NCI-H1417 treated with DMSO at 0.1 percent for 48 hours (cell line): ENCODE measurements around the gene CCDC116.
"Not testable (repeated sequence)": the region's sequence is repeated elsewhere in the genome, so short reads cannot be mapped to it uniquely, and the experiment has no call there.

ENCODE experiments used
- DNase-seq: peaks from one replicate; lab custom pipeline; 2025; lab: John Stamatoyannopoulos, UW

Gene CCDC116

DNA sequence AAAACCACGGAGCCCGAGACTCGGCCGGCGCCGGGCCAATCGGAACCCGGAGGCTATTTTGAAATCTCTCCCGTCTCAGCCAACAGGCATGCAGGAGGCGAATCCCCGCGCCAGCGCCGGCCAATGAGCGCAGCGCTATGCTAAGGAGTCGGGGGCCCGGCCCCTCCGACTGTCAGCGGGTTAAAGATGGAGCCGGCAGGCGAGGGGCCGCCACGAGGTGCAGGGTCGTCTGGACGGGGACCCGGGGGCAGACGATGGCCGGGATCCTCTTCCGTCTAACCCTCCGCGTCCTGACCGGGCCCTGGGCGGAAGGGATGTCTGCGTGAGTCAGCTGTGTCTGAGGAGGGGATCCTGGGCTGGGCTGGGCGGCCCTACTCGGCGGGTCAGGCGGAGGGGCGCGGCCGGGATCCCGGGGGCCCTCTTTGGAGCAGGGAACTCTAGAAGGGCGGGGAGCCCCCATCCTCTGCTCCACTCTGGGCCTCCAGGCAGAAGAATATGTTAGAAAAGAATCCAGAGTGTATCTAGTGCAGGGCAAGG is 19.5 kb downstream of the CCDC116 start:
- DNase-seq = peak; percentile 10

DNA sequence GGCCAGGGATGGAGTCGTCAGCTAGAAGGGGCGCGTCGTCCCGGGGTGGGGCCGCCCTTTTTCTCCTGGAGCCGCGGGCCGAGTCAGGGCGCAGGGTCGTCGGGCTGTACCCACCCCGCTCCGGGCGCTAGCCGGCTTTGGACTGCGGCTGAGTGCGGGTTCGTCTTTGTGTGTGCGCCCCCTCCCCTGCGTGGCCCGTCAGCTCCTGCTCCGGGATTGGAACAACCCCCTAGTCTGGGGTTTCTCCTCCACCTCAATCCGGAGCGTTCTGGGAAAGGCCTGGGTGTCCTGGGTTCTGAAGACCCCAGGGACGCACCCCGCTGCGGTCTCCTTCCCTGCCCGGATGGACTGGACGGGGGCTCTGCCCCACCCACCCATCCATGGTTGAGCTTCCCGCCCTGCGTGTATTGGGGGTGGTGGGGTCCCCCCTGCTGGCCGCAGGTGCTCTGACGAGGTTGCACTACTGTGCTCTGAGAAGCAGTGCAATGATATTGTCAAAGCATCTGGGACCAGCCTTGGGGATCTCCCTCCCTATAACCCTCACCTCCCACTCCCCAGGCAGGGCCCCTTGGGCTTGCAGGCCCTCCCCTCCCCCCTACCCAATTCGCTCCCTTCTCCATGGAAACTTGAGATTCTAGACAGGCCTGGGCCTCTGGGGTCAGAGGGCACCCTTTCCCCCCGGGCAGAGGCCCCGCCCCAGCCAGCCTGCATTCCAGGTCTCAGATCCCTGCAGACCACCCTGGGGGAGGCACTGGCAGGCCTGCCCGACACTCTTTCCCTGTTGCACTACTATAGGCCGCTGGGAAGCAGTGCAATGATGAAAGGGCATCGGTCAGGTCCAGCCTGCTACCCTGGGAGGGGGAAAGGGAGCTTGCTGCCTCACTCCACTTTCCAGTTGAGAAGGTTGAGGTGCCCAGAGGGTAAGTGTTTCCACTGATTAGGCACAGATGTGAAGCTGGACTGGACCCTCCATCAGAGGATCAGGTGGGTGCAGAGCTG is 20.3 kb downstream of the CCDC116 start:
- no peak for DNase-seq

DNA sequence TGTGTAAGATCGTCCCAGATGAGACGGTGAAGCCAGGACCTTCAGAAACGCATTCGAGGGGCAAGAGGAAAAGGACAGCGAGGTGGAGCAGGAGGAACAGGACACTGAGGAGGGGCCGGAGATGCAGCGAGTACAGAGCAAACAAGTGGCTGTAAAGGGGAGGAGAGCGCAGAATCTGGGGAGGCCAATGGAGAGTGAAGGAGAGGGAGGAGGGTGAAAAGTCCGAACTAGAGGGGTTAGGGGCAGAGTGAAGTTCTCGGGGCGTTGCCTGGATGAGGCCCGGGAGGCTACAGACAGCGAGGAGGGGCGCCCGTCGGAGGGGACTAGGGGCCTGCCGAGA is 24.4 kb downstream of the CCDC116 start:
- no peak for DNase-seq

DNA sequence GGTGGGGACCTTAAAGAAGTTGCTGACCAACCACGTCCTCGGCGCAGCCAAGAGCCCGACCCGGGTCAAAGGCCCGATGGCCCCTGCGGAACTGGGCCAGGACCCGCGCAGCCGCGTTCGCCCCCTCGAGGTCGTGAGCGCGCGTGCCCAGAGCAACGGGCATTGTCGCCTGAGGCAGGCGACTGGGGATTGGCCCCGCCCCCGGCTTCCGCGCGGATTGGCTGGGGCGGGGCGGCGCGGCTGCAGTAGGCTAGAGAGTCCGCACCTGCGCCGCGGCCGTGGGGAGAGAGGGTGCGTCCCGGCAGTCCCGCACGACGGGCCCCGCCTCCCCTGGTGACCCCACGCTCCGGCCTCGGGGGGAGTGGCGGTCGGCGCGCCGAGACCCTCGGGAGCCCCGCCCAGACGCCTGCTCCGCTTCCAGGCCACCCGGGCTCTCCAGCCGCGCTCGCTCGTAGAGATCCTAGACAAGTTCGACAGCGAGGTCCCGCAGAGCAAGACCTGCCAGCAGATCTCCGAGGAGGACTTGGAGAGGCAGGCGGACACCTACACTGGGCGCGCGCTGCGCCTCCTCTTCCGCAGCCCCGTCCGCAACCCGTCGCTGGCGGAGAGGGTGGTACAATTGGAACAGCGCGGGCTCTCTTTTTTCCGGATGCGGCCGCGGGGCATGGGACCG is 24.9 kb downstream of the CCDC116 start:
- peak; percentile 26 for DNase-seq

DNA sequence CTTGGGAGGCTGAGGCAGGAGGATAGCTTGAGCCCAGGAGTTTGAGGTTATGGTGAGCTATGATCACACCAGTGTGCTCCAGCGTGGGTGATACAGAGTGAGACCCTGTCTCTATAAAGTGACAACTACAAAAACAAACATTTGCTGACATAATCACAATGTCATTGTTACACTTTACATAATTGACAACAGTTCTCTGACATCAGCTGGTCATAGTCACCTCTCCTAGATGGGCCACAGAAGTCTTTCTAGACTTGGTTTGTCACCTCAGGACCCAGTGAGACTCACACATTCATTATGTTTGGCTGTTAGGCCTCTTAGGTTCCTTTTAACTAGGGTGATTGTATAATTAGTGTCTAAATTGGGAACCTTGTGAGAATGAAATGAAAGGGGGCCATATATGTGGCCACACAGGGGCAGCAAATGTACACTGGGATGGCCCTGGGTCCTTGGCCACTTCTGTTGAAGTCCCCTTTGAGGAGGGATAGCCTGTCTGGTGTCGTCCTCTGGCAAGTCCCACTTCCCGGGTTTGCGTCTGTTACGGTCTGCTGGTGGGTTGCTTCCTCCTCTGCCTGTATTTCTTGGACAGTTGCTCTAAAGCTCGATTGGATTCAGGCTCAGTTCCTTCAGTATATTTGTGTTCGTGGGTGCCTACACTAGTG is 27.4 kb downstream of the CCDC116 start:
- no peak for DNase-seq

DNA sequence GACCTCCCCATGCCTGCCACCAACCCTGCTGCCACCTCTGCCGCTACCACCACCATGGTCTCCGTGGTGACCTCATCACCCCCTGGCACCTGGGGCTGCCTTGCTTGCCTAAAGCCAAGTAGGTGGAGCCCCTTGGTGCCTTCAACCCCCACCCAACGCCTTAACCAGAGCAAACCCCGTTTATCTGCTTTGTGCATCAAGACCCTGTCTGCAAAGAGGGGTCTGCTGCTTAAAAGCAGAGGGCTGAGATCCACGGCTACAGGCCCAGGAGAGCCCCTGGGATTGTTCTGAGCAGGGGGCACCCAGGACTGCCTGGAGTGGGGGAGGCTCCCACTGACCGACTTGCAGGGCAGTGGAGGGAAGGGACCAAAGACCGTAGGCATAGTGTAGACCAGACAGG is 28.3 kb downstream of the CCDC116 start:
- DNase-seq = no peak

DNA sequence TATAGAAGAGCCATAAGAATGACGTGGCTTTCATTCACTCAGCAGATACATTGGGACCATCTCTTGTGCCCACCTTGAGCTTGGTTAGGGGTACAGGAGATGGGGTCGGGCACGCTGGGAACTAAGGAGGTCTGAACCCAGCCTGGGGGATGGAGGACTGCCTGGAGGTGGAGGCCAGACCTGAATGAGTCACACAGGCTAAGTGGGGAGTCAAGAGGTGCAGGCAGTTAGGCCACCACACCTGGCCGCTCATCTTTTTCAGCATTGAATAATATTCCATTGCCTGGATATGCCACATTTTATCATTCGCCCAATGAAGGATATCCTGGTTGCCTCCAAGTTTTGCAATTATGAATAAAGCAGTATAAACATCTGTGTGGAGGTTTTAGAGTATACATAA is 29.4 kb downstream of the CCDC116 start:
- DNase-seq = no peak

DNA sequence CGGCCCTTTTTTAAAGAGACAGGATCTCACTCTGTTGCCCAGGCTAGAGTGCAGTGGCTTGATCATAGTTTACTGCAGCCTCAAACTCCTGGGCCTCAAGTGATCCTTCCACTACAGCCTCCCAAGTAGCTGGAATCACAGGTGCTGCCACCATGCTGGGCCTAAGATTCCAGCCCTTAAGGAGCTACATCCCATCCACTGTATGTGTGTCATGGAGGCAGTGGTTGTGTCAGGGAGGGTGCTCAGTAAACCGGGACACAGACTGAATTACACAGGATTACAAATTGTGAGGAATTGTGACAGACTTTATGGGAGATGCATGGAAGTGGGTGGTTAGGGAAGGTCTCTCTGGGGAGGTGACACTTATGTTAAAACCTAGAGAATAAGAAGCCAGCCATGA is 31.2 kb downstream of the CCDC116 start:
- DNase-seq = no peak

DNA sequence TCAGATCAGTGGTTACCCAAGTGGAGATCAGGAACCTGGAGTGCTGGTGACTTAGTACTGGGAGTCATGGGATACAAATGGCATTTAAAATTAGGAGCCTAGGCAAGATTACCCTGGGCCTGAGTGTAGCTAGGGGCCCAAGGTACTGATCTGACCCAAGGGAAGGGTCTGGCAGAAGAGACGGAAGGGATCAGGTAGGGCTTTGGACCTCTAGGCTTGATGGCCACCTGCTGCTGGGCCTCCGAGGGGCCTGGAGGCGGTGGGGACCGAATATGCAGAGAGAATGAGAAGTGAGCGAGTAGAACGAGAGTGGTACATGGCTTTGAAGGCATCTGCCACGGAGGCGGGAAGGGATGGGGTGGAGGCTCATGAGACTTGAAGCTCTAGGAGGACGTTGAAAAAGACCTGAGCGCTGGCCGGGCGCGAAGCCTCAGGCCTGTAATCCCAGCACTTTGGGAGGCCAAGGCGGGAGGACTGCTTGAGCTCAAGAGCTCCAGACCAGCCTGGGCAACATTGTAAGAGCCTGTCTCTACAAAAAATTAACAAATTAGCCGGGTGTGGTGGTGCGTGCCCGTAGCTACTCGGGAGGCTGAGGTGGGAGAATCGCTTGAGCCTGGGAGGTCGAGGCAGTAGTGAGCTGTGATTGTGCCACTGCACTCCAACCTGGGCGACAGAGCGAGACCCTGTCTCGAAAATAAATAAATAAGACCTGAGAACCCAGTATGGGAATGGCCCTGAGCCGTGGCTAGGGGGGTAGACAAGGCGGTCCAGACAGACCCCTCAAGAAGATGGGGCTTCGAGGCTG is 32.7 kb downstream of the CCDC116 start:
- DNase-seq = no peak

DNA sequence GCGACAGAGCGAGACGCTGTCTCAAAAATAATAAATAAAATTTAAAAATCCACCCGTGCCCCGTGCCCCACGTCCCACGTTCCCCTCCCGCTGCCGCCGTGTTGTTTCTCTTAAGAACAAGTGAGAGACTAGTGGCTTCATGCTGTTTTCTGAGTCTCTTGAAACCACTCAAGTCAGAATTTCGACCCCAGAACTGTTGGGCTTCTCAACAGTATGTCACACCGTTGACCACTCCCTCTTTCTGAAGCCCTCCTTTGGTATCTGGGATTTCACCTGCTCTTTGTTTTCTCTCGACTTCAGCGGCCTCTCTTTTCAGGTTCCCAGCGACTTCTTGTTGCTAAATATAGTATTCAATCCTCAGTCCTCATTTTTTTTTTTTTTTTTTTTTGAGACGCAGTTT is 34.2 kb downstream of the CCDC116 start:
- no peak for DNase-seq

DNA sequence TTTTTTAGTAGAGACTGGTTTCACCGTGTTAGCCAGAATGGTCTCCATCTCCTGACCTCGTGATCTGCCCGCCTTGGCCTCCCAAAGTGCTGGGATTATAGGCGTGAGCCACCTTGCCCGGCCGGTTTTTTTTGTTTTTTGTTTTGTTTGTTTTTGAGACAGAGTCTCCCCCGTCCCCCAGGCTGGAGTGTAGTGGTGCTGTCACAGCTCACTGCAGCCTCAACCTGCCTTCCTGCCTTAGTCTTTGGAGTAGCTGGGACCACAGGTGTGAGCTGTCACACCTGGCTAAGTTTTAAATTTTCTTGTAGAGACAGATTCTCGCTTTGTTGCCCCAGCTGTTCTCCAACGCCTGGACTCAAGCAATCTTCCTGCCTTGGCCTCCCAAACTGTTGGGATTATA is 36.5 kb downstream of the CCDC116 start:
- no peak for DNase-seq

DNA sequence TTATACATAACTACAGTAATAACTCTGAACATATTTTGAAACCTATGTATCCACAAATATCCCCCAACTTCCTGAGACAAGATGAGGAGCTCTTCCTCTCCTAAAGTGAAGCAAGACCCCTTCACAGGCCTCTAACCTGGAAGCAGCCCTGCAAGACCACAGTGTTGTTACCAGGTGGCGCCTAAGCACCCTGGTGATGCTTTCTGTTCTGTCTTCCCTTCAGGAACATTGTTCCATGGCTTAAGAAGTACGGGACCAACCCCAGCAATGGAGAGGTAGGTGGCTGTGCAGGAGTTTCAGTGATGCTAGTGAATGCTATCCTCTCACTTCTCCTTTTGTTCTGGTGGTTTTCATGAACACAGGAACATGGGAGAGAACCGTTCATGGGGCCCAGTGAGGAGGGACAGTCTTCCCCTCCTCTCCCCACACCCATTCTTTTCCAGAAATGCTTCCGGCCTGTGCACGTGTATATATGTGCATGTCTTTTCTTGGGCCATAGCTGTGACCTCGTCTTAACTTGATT is 39.6 kb downstream of the CCDC116 start:
- no peak for DNase-seq

DNA sequence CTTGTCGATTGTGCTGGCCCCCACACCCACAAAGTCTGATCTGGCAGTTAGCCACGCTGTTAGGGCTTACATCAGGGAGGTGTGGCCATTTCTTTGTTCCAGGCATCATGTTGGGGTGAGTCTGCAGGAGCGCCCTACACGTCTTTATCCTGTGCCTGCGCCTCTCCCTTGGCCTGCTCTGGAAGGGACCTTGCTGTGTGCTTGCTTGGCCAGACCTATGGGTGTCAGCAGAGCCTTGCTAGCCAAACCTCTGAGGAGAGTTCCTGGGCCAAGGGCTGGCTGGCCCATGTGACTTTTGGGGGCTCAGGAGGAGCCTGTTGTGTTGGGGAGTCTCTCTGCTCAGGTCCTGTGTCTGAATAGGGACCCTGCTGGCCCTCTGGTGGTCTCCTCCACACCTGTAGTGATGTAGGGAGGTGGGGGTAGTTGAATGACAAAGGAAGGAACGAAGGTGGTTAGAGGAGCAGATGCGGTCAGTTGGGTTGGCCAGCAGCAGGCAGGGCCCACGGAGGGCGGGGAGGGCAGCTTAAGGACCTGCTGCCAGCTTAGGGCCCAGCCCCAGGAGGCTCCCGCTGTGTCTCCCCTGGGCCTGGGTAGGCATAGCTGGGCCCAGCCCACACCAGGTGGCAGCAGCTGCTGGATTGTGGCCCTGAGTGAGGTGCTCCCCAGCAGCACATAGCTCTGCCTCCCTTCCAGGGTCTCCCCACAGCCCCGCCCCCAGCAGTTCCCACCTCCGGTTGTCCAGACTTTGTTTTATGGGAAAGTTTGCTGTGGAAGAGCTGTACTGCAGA is 41.2 kb downstream of the CCDC116 start:
- no peak for DNase-seq

DNA sequence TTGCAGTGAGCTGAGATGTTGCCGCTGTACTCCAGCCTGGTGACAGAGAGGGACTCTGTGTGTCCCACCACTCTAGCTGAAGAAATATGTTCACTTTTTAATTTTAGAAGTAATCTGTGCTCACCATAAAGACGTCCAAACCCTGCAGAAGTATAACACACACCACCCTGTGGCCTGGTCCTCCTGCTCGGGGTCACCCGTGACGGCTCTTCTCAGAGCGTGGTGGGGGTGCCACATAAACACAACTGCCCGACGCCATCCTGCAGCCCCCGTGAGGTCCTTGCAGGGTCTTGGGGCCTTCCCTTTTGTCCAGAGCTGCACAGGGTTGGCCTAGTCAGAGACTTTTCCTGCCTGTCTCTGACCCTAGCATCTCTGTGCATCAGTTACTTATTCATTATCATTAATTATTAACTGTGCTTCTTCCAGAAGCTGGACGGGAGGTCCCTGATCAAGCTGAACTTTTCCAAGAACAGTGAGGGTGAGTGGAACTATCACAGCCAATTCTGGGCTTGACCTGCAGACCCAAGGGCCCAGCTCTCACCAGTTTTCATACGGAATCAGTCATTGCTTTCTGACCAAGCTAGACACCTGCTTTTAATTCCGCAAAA is 42.2 kb downstream of the CCDC116 start:
- no peak for DNase-seq

DNA sequence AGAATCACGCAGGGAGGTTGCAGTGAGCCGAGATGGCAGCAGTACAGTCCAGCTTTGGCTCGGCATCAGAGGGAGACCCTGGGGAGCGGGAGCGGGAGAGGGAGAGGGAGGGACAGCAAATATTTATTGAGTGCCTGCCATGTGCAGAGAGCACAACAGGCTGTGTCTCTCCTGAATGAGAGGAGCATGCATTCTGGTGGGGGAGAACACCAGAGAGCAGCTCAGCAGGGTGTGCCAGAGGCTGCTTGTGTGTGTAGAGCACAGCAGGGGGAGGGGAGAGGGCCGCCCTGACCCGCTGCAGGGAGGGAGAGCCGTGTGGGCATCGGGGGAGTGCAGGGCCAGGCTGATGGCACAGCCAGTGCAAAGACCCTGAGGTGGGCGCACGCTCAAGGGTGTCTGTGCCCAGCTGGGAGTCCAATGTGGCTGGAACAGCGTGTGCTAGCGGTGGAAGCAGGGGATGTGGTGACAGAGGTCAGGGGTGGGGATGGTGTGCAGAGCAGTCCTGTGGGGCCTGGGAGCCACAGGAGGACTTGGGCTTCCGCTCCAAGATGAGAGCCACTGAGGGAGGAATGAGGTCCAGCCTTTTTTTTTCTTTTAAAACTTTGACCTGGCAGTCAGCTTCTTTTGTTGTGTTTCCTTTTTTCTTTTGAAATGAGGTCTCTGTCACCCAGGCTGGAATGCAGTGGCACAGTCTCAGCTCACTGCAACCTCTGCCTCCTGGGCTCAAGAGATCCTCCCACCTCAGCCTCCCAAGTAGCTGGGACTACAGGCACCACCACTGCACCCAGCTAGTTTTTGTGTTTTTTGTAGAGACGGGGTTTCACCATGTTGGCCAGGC is 45.3 kb downstream of the CCDC116 start:
- no peak for DNase-seq

DNA sequence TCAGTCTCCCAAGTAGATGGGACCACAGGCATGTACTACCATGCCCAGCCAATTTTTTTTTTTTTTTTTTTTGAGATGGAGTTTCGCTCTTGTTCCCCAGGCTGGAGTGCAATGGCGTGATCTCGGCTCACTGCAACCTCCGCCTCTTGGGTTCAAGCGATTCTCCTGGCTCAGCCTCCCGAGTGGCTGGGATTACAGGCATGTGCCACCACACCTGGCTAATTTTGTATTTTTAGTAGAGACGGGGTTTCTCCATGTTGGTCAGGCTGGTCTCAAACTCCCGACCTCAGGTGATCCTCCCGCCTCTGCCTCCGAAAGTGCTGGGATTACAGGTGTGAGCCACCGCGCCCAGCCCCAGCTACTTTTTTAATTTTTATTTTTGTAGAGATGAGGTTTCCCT is 46.3 kb downstream of the CCDC116 start:
- DNase-seq = not testable (repeated sequence)

DNA sequence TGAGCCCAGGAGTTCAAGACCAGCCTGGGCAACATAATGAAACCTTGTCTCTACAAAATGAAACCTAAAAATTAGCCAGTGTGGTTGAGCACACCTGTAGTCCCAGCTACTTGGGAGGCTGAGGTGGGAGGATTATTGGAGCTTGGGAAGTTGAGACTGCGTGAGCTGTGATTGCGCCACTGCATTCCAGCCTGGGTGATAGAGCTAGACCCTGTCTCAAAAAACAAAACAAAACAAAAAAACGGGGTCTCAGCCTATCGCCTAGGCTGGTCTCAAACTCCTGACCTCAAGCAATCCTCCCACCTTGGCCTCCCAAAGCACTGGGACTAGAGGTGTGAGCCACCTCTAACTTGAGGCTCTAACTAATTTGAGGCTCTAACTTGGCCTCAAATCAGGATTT is 46.8 kb downstream of the CCDC116 start:
- no peak for DNase-seq

DNA sequence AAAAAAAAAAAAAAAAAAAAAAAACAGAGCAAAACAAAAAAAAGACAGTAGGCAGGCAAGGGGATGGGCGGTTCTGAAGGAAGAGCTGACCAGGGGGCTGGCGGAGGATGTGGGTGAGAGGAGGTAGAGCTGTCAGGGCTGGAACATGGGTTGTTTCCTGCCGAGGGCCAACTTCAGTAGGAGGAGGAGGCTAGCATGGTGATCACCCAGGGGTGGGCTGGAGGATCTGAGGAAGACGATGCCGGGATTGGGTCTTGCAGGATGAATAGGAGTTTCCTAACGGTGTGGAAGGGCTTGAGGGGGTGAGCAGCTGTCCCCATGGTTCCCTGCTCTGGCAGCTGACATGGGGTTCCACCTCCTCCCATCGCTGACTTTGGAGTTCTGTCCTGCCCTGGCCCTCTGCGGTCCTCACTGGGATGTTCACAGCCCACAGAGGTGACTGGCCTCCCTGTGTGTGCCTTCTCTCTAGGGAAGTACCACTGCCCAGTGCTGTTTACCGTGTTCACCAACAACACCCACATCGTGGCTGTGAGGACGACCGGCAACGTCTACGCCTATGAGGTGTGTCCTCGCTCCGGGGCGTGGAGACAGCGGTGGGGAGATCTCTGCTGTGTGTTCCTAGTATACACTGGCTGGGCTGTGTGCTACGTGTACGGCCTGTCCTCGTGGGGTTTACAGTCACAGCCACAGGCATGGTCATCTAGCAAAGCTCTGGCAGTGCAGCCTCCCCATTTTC is 48.4 kb downstream of the CCDC116 start:
- DNase-seq = no peak
